ENCODE results near the gene CABLES1. TPM values are rescaled to one million over a fixed set of nuclear protein-coding genes. Genes with fewer than 3 reads are reported as not detected.

Gene CABLES1
- total and polyA plus RNA-seq, 2 experiments from 2014 or later = 1.3 to 8.9 TPM

DNA sequence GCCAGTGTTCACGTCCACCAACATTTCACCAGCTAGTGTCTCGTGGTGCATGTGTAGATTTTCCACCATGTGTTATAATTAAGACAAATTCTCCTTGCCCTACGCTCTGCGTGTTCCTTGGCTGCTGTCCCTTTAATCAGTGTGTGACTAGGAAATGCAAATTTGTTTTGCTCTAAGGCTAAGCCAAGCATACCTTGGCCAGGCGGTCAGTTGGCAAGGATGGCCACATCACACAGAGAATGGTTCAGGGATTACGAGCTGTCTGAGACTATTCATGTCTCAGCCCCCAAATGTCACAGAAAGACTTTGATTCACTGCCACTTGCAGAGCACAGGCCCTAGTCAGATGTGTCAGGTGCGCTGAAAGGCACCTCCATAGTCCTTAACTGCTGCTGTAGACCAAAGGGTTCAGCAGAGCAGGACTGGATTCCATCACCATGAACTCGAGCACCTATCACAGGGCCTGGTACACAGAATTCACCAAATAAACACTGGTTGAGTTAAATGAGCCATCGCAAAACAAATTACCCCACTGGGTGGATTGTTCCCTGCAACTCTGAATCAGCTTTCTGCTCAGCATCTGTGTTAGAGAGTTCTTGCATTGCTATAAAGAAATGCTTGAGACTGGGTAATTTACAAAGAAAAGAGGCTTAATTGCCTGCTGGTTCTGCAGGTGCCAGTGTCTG is 128.4 kb downstream of the CABLES1 start:
- H3K36me3 ChIP-seq (ENCODE audit: low read depth) = no peaks in the 10 kb centered on the region
- no peaks in the 10 kb centered on the region for H4K20me1 ChIP-seq (ENCODE audit: insufficient read depth)
- H3K27me3 ChIP-seq (replicated peaks; ENCODE audit: insufficient read depth) = no peaks in the 10 kb centered on the region
- in situ Hi-C loops (cut with MboI) = no loop called here
- WGBS, 2 experiments (ENCODE audit: low coverage in 1 of 2, low lambda C conversion rate in 2 of 2, missing lambda C conversion rate in 2 of 2) = 89 to 90% methylated on average over 9 of the region's 9 CpGs
- H3K9me2 ChIP-seq (ENCODE audit: insufficient read depth) = no peaks in the 10 kb centered on the region
- no peak overlapping the region for H3K4me2 ChIP-seq (ENCODE audit: unreplicated experiment)
- no peaks in the 10 kb centered on the region for H3K9me3 ChIP-seq (ENCODE audit: low read depth)
- H2AFZ ChIP-seq = no peak overlapping the region
- TF ChIP-seq EZH2 (IDR thresholded peaks at IDR 0.05; ENCODE audit: insufficient read depth, poor library complexity, severe bottlenecking) = no peak
- no peak for TF ChIP-seq EZH2phosphoT487 (IDR thresholded peaks at IDR 0.05; ENCODE audit: insufficient read depth, low read depth)
- H3F3A ChIP-seq (ENCODE audit: insufficient read depth) = peaks cover 3% of the 10 kb centered on the region; the same call in 1 of the 2 replicates
- DNase-seq = no peak
- no peaks in the 10 kb centered on the region for H3K79me2 ChIP-seq (ENCODE audit: insufficient read depth)
- H3K4me1 ChIP-seq (ENCODE audit: insufficient read depth) = peaks cover 19% of the 10 kb centered on the region
- H3K9ac ChIP-seq = no peak overlapping the region
- no peak overlapping the region for H3K27ac ChIP-seq
- H3K4me3 ChIP-seq = no peak overlapping the region

DNA sequence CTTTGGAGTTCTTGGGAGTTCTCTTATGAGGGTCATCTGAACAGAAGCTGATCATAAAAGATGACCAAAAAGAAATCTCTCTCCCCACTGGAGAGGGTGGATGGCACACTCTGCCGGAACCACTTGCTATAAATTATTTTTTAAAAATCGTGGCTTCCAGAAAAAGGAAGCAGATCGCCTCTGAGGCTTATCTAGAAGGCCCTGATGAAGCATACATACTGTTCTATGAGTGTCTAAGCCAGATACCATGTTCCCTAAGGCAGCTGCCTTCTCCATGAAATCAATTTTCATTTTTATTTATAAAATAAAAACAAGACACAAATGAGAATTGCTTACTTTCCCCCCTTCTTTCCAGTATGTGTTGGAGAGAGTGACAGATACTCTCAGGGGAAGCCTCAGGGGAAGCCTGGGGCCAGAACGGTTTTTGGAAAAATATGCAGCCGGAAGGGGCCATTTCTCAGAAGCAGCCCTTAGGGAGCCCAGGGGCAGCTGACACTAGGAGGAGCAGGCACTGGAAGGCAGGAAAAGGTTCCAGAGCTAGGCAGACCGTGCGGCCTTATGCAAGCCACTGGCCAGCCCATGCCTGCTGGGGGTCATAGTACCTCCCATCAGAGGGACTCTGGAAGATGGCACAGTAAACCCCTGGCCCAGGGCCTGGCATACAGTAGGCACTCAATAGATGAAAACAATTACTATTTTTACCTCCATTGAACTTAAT is 130.6 kb downstream of the CABLES1 start:
- WGBS, 2 experiments (ENCODE audit: low coverage in 1 of 2, low lambda C conversion rate in 2 of 2, missing lambda C conversion rate in 2 of 2) = 52 to 63% methylated on average over 7 of the region's 7 CpGs
- Histone ChIP-seq H3F3A (ENCODE audit: insufficient read depth) (no peaks in the 10 kb centered on the region; the same call in 1 of the 2 replicates), H3K4me2 (ENCODE audit: unreplicated experiment) (no peak overlapping the region), H3K4me3 (no peak overlapping the region), H3K79me2 (ENCODE audit: insufficient read depth) (no peaks in the 10 kb centered on the region), H3K9ac (no peak overlapping the region), H3K27ac (no peak overlapping the region), H3K4me1 (ENCODE audit: insufficient read depth) (peaks cover under 1% of the 10 kb centered on the region), H4K20me1 (ENCODE audit: insufficient read depth) (no peaks in the 10 kb centered on the region), H3K36me3 (ENCODE audit: low read depth) (no peaks in the 10 kb centered on the region), H3K27me3 (replicated peaks; ENCODE audit: insufficient read depth) (no peaks in the 10 kb centered on the region), H2AFZ (no peak overlapping the region), H3K9me2 (ENCODE audit: insufficient read depth) (no peaks in the 10 kb centered on the region), H3K9me3 (ENCODE audit: low read depth) (no peaks in the 10 kb centered on the region)
- DNase-seq = no peak
- no peak for TF ChIP-seq EZH2phosphoT487 (IDR thresholded peaks at IDR 0.05; ENCODE audit: insufficient read depth, low read depth)
- in situ Hi-C loops (cut with MboI) = no loop called here

DNA sequence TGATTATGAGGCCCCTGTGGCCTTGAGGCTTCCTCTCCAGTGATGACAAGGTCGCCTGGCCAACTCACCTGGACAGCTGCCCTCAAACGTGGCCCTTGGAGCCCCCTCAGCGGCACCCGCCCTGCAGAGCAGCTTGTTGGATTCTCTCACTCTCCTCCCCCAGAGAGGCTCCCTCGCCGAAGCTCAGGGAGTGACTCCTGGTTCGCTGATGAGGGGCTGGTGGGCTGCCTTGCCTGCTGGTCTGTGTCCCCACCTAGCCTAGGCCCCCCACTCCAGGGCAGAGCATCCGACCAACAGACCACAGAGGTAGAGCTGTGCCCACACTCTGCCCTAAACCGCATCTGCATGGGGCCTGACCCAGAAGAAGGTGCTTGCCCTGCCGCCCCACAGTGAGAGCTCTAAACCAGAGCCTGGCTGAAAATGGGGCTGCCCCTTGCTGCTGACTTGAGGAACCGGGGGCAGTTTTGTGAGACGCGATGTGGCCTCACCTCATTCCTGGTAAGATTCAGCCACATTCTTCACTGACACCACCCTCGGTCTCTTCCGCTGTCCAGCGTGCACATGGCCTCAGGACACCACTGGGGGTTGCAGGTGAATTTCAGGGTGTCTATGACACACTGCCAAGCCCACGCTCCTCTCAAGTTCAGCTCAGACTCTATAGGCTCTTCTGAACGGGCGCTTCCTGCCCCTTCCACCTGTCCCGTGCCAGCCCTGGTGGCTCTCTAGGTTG is 131.6 kb downstream of the CABLES1 start:
- H3K36me3 ChIP-seq (ENCODE audit: low read depth) = no peaks in the 10 kb centered on the region
- no peaks in the 10 kb centered on the region for H4K20me1 ChIP-seq (ENCODE audit: insufficient read depth)
- no peak overlapping the region for H3K9ac ChIP-seq
- TF ChIP-seq EZH2phosphoT487 (IDR thresholded peaks at IDR 0.05; ENCODE audit: insufficient read depth, low read depth) = no peak
- TF ChIP-seq EZH2 (IDR thresholded peaks at IDR 0.05; ENCODE audit: insufficient read depth, poor library complexity, severe bottlenecking) = no peak
- H3K4me2 ChIP-seq (ENCODE audit: unreplicated experiment) = no peak overlapping the region
- no peaks in the 10 kb centered on the region for H3K9me2 ChIP-seq (ENCODE audit: insufficient read depth)
- H3K27ac ChIP-seq = no peak overlapping the region
- DNase-seq = no peak
- H2AFZ ChIP-seq = no peak overlapping the region
- no peak overlapping the region for H3K4me3 ChIP-seq
- in situ Hi-C loops (cut with MboI) = no loop called here
- H3F3A ChIP-seq (ENCODE audit: insufficient read depth) = no peaks in the 10 kb centered on the region
- H3K9me3 ChIP-seq (ENCODE audit: low read depth) = no peaks in the 10 kb centered on the region
- no peaks in the 10 kb centered on the region for H3K4me1 ChIP-seq (ENCODE audit: insufficient read depth)
- H3K27me3 ChIP-seq (replicated peaks; ENCODE audit: insufficient read depth) = no peaks in the 10 kb centered on the region
- H3K79me2 ChIP-seq (ENCODE audit: insufficient read depth) = no peaks in the 10 kb centered on the region
- 87 to 90% methylated on average over 19 to 20 of the region's 20 CpGs for WGBS, 2 experiments (ENCODE audit: low coverage in 1 of 2, low lambda C conversion rate in 2 of 2, missing lambda C conversion rate in 2 of 2)

DNA sequence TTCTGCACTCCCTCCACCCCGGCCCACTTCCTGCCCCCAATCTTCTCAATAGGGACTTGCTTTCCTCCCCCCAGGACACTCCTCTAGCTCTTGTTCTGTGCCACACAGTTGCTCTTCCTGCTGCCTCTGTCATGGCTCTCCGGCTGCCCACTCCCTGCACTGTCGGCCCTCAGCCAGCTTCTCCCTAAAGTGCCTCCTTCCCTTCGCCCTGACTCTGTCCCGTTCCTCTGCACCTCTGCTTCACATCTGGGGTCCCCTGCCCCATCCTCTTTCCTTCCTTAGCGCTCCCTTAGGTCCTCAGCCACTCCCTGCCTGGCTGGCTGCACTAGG is 132.1 kb downstream of the CABLES1 start:
- TF ChIP-seq EZH2phosphoT487 (IDR thresholded peaks at IDR 0.05; ENCODE audit: insufficient read depth, low read depth) (no peak), EZH2 (IDR thresholded peaks at IDR 0.05; ENCODE audit: insufficient read depth, poor library complexity, severe bottlenecking) (no peak)
- H3K9me3 ChIP-seq (ENCODE audit: low read depth) = no peaks in the 10 kb centered on the region
- no peak overlapping the region for H2AFZ ChIP-seq
- no peak for DNase-seq
- no peaks in the 10 kb centered on the region for H4K20me1 ChIP-seq (ENCODE audit: insufficient read depth)
- in situ Hi-C loops (cut with MboI) = no loop called here
- H3K9me2 ChIP-seq (ENCODE audit: insufficient read depth) = no peaks in the 10 kb centered on the region
- H3K79me2 ChIP-seq (ENCODE audit: insufficient read depth) = no peaks in the 10 kb centered on the region
- no peaks in the 10 kb centered on the region for H3K4me1 ChIP-seq (ENCODE audit: insufficient read depth)
- H3K27me3 ChIP-seq (replicated peaks; ENCODE audit: insufficient read depth) = no peaks in the 10 kb centered on the region
- WGBS, 2 experiments (ENCODE audit: low coverage in 1 of 2, low lambda C conversion rate in 2 of 2, missing lambda C conversion rate in 2 of 2) = 82 to 86% methylated on average over 6 of the region's 6 CpGs
- H3K27ac ChIP-seq = no peak overlapping the region
- H3F3A ChIP-seq (ENCODE audit: insufficient read depth) = no peaks in the 10 kb centered on the region
- no peak overlapping the region for H3K4me3 ChIP-seq
- no peak overlapping the region for H3K4me2 ChIP-seq (ENCODE audit: unreplicated experiment)
- H3K9ac ChIP-seq = no peak overlapping the region
- no peaks in the 10 kb centered on the region for H3K36me3 ChIP-seq (ENCODE audit: low read depth)

Data from GM23248 (cell line).